T follicular helper cell (primary cell): Measurements from ENCODE around the gene MS4A7.

ENCODE experiments used
- DNase-seq: peaks from one replicate; pipeline ENCODE4 v3.0.0-alpha.2; 2020; ENCODE audit warnings: low read depth

MS4A7 gene

DNA sequence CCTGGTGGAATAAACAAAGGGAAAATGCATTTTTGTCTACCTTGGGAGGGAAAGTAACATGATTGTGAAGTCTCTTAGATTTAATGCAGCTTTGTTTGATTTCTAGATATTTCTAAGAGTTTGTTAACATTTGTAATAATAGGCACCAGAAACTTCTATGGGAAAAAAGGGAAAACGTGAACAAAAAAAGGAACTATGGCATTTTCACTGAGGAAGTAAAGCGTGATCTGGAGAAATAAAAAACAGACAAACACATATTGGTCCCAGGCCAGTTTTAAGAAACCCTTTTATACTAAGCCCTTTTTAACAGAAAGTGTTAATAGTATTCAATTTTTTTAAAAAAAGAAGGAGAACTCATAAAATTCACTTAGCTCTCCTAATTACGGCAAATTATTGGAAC lies 6.9 kb upstream of the MS4A7 start:
- no peak for DNase-seq

DNA sequence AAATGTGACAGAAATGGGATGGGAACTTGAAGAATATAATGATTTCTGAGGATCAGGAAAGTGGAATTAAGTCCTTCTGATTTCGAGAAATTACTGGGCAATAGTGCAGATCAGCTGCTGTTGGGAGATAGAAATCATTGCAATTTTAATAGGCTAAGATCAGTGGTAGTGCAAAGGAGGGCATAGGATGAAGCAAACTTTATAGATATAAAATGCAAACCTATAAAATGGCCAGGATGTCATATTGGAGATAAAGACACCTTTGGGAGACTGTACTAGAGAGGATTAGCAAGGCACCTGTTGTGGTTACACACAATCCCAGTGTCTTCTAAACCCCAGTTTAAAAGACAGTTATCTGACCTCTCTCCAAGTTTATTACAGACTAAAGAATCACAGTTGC lies 6.5 kb upstream of the MS4A7 start:
- no peak for DNase-seq

DNA sequence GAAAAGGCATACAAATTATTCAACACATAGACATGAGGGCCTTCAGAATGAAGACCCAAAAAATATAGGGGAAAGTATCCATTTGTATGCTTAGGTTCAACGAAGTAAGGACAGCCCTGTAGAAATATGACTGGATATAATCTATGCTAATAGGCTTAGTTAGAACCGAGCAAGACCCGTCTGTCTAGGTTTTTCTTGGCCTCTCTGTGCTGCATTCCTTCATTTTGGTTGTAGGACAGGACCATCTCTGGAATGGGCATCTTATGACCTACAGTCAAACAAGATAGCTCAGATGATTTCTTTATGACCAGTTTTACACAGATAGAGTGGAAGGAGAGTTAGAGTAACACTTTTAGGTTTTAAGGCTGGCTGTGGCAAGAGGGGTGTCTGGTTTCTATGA lies 5.6 kb upstream of the MS4A7 start:
- DNase-seq, result no peak

DNA sequence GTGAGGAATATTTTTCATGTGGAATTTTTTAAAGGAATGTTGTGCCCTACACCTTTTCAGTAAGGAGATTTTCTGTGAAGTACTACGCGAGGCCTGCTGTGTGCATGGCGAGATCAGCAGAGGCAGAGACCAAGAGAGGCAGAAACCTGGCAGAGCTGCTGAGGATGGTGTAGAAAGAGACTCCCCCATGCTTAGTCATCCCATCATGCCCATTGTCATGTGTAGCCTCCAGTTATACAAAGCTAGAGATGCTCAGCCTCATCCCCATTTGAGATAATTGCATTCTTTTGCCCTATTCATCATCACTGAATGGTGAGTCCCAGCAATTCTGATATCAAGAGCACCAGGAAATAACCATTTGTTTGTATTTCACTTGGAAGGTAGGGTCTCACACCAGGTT lies 3.0 kb upstream of the MS4A7 start:
- no peak for DNase-seq

DNA sequence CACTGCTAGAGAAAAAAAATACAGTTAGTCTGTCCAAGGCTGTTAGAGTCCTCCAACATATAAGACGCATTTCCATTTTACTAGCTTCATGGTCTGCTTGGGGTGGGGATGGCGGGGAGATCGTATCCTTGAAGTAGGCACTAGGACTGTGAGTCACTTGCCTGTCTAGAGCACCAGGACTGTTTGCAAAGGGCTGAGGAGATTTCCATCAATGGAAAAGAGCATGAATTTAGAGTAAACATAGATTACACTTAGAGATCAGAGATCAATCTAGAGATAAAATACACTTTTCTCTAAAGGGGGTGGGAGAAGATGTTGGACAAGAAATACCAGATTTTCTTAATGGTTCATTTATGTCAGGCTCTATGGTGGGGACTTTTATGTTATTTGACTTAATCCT lies 1.7 kb upstream of the MS4A7 start:
- DNase-seq, result no peak

DNA sequence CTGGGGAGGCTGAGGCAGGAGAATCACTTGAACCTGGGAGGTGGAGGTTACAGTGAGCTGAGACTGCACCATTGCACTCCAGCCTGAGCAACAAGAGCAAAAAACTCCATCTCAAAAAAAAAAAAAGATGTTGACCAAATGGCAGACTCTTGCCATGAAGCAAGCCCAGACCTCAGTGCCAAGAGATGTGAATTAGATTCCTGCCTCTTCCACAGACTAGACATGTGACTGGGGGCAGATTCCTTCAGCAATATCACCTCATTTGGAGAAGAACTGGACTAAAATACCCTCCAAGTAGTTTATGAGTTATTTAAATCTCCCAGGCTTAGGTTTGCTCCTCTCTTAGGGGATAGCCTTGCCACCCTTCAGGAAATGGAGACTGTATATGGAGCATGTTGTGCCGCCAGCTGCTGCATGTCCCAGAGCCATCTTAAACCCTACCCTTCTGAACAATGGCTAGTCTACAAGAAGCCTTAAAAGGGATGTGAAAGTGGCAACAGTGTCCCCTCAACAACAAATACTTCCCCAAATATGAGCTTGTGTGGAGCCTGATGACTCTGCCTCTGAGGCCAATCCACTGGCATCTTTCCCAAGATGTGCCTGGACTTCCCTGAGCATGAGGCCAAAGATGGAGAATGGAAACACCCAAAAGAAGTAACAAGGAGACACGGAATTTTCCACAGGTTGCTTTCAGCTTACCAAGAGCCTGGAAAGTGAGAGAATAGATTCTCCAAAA lies 763 bp upstream of the MS4A7 start:
- no peak for DNase-seq

DNA sequence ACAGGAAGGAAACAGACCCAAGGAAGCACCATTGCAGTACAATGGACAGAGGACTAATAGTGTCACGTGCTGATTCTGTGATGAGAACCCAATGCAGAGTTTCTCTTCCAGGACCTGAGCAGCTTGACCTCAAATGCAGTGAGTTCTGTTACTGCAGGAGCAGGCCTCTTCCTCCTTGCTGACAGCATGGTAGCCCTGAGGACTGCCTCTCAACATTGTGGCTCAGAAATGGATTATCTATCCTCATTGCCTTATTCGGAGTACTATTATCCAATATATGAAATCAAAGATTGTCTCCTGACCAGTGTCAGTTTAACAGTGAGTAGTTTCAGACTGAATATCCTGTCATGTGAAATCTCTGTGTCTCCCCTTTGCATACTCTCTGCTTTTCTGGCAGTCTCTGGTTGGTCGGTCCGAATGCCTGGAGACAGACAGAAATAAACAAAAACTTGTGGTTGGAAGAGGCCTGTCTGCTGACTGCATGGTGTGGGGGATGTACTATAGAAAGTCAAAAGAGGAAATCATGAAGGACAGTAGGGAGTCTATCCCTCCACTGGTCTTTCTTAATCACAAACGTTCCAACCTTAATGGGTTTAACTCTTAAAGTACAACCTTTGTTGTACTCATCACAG lies 11.1 kb downstream of the MS4A7 start:
- DNase-seq, result no peak

DNA sequence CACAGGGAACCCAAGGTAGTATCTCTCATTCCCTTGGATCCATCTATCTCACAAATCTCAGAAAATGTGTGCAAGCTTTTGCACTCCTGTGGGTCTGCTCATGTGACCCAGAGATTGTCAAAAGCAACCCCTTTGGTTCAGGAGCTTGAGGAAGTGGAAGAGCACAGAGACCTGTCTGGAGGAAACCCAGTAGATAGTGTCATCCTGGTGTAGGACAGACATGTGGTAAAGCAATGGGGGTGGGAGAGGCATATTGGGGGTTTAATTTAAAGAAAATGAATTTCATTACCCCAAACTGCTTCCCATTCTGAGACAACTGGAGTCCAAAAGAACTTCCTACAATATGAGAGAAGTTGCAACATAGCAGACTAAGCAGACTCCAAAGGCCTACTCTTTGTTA lies 12.1 kb downstream of the MS4A7 start:
- DNase-seq, result no peak

DNA sequence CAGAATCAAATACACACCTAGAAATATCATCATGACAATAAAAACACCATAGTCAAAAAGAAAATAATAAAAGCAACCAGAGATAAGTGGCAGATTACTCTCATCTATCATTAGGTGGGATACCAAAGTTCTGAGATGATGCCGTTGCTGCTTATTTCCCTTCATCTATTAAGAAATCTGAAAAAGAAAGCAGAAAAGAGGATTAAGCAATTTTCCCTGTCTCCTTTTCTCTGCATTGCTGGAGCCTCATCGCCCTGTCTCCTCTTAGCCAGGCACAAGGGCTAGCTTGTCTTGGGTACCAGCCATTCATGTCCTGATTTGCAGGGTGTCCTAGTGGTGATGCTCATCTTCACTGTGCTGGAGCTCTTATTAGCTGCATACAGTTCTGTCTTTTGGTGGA lies 14.0 kb downstream of the MS4A7 start:
- DNase-seq, result no peak

DNA sequence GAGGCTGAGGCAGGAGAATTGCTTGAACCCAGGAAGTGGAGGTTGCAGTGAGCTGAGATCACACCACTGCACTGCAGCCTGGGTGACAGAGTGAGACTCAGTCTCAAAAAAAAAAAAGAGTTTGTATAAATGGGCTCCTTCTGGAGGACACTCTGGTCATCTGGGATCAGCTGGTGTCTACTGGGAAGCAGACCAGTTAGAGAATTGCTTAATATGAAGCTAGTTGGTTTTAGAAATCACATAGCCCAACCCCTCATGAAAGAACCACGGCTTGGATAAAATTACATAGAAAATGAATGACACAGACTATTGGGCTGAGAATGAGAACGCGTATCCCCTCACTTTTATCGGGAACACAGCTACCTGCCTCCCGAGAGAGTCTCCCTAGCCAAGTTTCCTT lies 14.7 kb downstream of the MS4A7 start:
- DNase-seq, result no peak

DNA sequence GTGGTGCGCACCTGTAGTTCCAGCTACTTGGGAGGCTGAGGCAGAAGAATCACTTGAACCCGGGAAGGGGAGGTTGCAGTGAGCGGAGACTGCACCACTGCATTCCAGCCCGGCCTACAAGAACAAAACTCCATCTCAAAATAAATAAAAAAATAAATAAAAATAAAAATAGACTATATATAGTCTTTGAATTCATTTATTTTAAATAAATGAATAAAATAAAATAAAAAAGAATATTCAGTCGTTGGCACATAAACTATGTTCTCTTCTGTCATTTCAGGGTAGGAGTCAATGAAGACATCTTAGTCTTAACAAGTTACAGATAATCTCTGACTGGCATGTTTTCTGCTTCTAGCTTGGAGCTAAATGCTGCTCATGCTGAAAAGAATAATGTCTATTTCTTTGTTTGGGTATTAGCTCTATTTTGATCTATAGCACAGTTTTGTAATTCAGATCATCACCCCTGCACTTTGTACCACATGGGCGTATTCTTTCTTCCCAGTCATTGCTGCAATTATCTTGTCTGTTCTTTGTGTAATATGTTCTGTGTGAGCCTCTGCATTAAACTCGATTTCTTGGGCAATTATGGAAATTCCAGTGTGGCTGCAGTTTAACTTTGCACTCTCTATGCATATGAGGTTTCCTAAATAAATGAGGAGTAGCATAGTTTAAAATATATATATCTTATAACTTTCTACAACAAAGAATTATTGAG lies 16.5 kb downstream of the MS4A7 start:
- no peak for DNase-seq

DNA sequence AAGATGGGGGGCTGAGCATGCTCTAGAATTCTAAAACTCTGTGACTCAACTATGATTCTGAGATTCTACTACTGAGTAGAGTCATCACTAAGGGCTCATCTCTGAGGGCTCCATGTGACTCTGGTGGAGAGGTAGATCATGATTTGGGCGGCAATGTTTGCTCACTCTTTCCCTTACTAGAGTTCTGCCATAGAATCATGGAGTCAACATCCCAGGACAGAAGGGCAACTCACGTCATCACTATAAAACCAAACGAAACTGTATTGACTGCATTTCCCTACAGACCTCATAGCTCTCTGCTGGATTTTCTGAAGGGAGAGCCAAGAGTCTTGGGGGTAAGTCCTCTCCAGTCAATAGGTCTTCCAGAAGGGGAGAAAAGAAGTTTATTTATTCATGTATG lies 18.1 kb downstream of the MS4A7 start, which contains the start of gene MS4A14:
Gene MS4A14 (plus strand): TSS at position 78 of the 400 bp plus-strand sequence. CDS start 120 bp downstream, at position 198.
- no peak for DNase-seq

DNA sequence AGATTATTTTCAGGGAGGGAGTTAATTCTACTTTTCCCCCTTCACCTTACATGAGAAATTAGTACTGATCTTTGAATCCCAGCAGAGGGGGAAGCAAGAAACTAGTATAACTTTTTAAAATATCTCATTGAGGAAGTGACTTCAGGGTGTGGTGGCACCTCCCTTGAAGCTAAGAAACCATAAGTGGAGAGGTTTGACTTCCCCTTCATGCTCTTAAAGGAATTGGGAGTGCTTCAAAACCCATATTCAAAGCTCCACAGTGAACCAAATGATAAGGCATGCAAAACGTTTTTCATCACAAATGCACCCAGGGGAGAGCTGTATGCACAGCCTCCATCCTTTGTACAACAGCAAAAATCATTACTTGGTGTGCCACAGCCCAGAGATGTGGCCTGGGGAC lies 18.5 kb downstream of the MS4A7 start:
- DNase-seq, result no peak

DNA sequence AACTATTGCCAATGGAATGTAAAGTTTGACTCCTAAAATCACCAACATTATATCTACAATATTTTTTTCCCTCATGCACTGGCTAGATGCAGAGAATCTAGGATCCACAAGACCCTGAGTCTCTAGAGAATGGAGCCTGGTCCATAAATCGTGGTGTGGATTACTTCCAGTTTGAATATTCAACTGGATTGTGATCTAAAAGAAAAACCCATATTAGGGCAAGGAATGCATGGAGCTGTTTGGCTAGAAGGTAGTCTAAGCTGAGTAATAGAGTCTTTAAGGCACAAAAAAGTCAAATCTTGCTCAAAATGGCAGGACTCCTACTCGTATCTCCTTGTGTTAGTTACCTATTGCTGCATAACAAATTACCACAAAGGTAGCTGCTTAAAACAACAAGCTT lies 41.7 kb downstream of the MS4A7 start:
- DNase-seq, result no peak

DNA sequence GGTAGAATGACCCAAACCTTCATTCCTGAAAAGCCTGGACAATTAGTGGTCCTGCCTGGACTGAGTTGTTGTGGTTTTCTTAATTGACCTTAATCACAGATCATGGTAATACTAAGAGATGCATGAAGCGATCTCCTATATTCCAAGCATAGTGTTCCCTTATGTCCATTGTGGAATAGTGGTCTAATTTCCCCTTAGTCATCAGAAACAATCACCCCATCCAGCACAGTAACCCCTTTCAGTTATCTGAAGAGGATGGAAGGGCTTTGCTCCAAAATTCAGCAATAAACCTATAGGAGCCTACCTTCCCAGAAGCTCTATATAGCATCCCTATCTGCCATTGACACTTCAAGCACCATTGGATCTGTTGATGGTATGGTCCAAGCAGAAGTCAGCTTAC lies 44.3 kb downstream of the MS4A7 start:
- DNase-seq, result no peak

DNA sequence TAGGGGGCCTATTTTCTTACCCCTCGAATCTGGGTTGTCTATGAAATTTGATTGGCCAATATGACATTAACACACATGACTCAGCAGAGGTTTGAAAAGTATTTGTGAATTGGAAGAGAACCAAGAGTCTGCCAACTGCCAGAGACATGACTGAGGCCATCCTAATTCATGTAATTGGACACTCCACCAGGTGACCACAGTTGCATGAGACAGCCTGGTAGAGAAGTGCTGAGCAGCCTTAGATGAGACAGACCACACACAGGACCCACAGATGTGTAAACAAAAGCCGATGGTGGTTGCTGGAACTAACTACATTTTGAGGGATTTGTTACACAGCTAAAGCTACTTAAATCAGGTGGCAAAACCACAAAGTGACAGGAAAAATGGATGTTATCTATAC lies 50.2 kb downstream of the MS4A7 start:
- DNase-seq, result no peak

DNA sequence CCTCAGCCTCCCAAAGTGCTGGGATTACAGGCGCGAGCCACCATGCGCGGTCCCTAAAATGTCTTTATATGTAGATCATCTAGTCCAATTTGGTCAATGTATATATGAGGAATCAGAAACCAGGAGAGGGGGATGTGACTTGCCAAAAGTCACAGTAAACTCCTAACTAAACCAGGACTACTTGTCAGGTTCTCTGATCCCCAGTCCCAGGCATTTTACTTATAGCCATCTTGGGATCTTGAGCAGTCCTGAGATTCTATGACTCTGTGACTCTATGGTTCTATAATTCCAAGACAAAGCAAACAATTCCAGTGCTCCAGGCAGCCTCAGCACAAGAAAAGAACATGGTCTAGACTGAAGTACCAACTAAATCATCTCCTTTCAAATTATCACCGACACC lies 50.9 kb downstream of the MS4A7 start, which contains the start of gene MS4A5:
Gene MS4A5 (plus strand): TSS at position 301 of the 400 bp plus-strand sequence. CDS start 103 bp downstream, outside the sequence.
- DNase-seq, result no peak

DNA sequence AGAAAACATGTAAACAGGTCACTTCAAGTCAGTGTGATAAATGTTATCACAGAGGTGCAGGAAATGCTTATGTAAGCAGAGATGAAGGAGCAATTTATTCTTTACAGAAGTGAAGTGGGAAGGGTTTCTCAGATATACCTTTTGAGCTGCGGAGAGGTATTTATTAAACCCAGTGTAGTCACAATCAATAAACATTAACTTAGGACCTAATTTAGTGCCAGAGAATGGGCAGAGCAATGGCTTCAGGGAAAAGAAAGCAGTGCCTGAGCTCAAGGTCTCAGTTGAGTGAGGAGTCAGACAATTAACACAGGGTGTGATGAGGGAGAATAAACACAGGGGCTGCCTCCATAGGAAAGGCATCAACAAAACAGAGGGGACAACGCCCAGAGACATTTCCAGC lies 52.9 kb downstream of the MS4A7 start:
- no peak for DNase-seq

DNA sequence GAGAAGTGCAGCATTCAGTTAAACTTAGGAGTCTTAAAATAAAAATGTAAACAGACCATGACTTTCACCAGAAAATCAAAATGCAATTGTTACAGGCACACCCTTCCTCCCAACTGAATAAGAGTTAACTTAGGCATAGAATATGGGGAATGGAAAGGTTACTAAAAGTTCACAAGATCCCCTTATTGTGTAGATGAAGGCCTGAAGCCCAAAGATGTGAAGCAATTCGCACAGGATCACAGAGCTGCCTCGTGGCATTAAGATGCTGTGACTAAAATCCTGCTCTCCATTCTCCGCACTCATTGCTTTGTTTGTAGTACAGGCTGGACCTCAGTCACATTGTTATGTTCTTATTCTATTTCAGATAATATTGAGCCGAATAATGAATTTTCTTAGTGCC lies 55.1 kb downstream of the MS4A7 start:
- no peak for DNase-seq
